IPS DF 4.7 (cell line): ENCODE data around the gene TMEM176B.
"Not testable (repeated sequence)": the region's sequence is repeated elsewhere in the genome, so short reads cannot be mapped to it uniquely, and the experiment has no call there.

Source experiments
- DNase-seq: peaks from one replicate; pipeline ENCODE4 v3.0.0-alpha.2; 2013; ENCODE audit warnings: low spot score; ENCODE audit errors: extremely low read depth

The TMEM176B gene

GRCh38 chr7:150823484-150824126, 23.4 kb upstream of the TMEM176B start:
- DNase-seq = no peak

GRCh38 chr7:150823043-150823442, 22.9 kb upstream of the TMEM176B start:
- DNase-seq = no peak

- DNase-seq = no peak
Observed at GRCh38 chr7:150820578-150821198, 20.5 kb upstream of the TMEM176B start.

- DNase-seq = no peak
Observed at GRCh38 chr7:150820148-150820547, 20.0 kb upstream of the TMEM176B start.

- no peak for DNase-seq
Observed at GRCh38 chr7:150818971-150819370, 18.8 kb upstream of the TMEM176B start.

- DNase-seq = no peak
Observed at GRCh38 chr7:150814328-150815001, 14.3 kb upstream of the TMEM176B start.

GRCh38 chr7:150807616-150808438, 7.7 kb upstream of the TMEM176B start:
- not testable (repeated sequence) for DNase-seq

GRCh38 chr7:150806863-150807262, 6.7 kb upstream of the TMEM176B start:
- no peak for DNase-seq

- DNase-seq = no peak
Observed at GRCh38 chr7:150806454-150806853, 6.3 kb upstream of the TMEM176B start.

GRCh38 chr7:150805864-150806263, 5.7 kb upstream of the TMEM176B start:
- DNase-seq = no peak

- DNase-seq = no peak
Observed at GRCh38 chr7:150804802-150805201, 4.6 kb upstream of the TMEM176B start.

- no peak for DNase-seq
Observed at GRCh38 chr7:150803161-150803860, 3.1 kb upstream of the TMEM176B start.

GRCh38 chr7:150801946-150802771, 2.0 kb upstream of the TMEM176B start:
- DNase-seq = no peak

GRCh38 chr7:150801242-150801945, 1.2 kb upstream of the TMEM176B start:
- no peak for DNase-seq

- DNase-seq = no peak
Observed at GRCh38 chr7:150800581-150801241, 547 bp upstream of the TMEM176B start, which contains the start of gene TMEM176A. Gene TMEM176A, plus strand, starts transcription at chr7:150800769. Its CDS starts 782 bp downstream, at chr7:150801551.

GRCh38 chr7:150799156-150799555, 1.0 kb downstream of the TMEM176B start:
- no peak for DNase-seq

GRCh38 chr7:150797661-150798060, 2.5 kb downstream of the TMEM176B start:
- DNase-seq = no peak

- no peak for DNase-seq
Observed at GRCh38 chr7:150793569-150794238, 6.5 kb downstream of the TMEM176B start.
